ENCODE results near the gene NDUFS4.
"Not testable (repeated sequence)": the region's sequence is repeated elsewhere in the genome, so short reads cannot be mapped to it uniquely, and the experiment has no call there.

Gene NDUFS4

DNA sequence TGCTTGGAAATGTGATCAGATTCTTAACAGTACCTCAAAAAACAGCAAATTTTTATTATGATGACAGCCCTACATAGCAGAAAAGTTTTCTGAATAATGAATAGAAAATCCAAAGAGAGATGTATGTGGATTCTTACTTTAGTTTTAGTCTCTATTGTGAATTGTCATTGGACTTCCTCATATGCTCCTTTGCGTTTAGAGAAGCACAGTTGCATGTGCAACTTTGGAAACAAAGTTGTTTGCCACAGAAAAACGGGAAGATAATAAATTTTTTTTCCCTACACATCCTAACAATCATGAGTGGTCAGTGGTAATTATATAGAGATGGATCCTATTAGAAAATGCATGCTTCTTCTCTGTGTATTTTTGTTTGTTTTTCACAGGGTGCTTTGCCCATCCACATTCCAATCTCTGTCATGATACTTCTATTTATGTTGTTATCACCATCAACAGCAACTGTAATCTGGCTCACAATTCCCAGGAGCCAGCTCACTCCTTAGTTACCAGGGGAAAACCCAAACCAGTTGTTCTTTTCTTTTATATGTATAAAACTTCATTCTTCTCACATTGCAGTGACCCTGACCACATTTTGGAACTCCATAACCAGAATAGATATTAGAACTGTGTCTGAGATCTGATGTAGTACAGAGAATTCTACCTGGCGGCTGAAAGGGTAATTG lies 118.7 kb downstream of the NDUFS4 start:
- Histone ChIP-seq H3K36me3 (ENCODE audit: low read length) (no peaks in the 10 kb centered on the region; the same call in 1 of the 2 replicates), H3K9ac (ENCODE audit: low read length) (no peak overlapping the region), H3K4me3 (ENCODE audit: insufficient read depth, low read length, poor library complexity, severe bottlenecking) (no peak overlapping the region), H3K79me2 (ENCODE audit: insufficient read depth, low read length) (no peaks in the 10 kb centered on the region), H4K20me1 (ENCODE audit: low read depth, low read length) (no peaks in the 10 kb centered on the region), H3K27ac (ENCODE audit: low read depth, low read length) (no peak overlapping the region), H3K4me2 (ENCODE audit: low read depth, low read length, poor library complexity, severe bottlenecking) (no peak overlapping the region), H3K9me2 (replicated peaks; ENCODE audit: insufficient read depth, low read length) (no peaks in the 10 kb centered on the region), H2AFZ (ENCODE audit: low read depth, low read length, severe bottlenecking) (no peak overlapping the region), H3F3A (ENCODE audit: insufficient read depth) (no peaks in the 10 kb centered on the region), H3K27me3 (ENCODE audit: low read length) (no peaks in the 10 kb centered on the region), H3K9me3 (ENCODE audit: insufficient read depth, low read length) (no peaks in the 10 kb centered on the region)
- TF ChIP-seq, protein P1, sequence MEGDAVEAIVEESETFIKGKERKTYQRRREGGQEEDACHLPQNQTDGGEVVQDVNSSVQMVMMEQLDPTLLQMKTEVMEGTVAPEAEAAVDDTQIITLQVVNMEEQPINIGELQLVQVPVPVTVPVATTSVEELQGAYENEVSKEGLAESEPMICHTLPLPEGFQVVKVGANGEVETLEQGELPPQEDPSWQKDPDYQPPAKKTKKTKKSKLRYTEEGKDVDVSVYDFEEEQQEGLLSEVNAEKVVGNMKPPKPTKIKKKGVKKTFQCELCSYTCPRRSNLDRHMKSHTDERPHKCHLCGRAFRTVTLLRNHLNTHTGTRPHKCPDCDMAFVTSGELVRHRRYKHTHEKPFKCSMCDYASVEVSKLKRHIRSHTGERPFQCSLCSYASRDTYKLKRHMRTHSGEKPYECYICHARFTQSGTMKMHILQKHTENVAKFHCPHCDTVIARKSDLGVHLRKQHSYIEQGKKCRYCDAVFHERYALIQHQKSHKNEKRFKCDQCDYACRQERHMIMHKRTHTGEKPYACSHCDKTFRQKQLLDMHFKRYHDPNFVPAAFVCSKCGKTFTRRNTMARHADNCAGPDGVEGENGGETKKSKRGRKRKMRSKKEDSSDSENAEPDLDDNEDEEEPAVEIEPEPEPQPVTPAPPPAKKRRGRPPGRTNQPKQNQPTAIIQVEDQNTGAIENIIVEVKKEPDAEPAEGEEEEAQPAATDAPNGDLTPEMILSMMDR (IDR thresholded peaks at IDR 0.05; ENCODE audit: insufficient read depth, low read length, poor library complexity, severe bottlenecking): no peak
- TF ChIP-seq EZH2phosphoT487 (conservative IDR thresholded peaks at IDR 0.05; ENCODE audit: low read length): no peak

DNA sequence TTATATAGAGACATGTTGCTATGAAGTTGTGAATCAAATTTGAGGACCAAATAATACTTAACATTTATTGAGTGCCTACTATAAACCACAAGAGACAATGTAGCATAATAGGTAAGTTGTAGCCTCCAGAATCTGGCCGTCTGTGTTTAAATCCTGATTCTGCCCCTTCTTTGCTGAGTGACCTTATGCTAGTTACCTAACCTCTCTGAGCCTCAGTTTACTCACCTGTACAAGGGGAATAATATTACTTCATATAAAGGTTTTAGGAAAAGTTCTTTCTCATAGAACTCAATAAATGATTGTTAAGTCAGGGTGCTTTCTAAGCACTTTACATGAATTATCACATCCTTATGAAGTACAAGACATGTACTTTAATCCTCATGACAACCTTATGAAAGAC lies 120.6 kb downstream of the NDUFS4 start:
- Histone ChIP-seq H3K4me3 (ENCODE audit: insufficient read depth, low read length, poor library complexity, severe bottlenecking) (no peak overlapping the region), H3K9me2 (replicated peaks; ENCODE audit: insufficient read depth, low read length) (no peaks in the 10 kb centered on the region), H3K9me3 (ENCODE audit: insufficient read depth, low read length) (no peaks in the 10 kb centered on the region), H3K27me3 (ENCODE audit: low read length) (no peaks in the 10 kb centered on the region), H3K4me2 (ENCODE audit: low read depth, low read length, poor library complexity, severe bottlenecking) (no peak overlapping the region), H3K79me2 (ENCODE audit: insufficient read depth, low read length) (no peaks in the 10 kb centered on the region), H2AFZ (ENCODE audit: low read depth, low read length, severe bottlenecking) (no peak overlapping the region), H3K27ac (ENCODE audit: low read depth, low read length) (no peak overlapping the region), H3K36me3 (ENCODE audit: low read length) (peaks cover 4% of the 10 kb centered on the region; the same call in 1 of the 2 replicates), H3F3A (ENCODE audit: insufficient read depth) (no peaks in the 10 kb centered on the region), H3K9ac (ENCODE audit: low read length) (no peak overlapping the region), H4K20me1 (ENCODE audit: low read depth, low read length) (no peaks in the 10 kb centered on the region)
- TF ChIP-seq EZH2phosphoT487 (conservative IDR thresholded peaks at IDR 0.05; ENCODE audit: low read length): no peak
- TF ChIP-seq, protein P1 (IDR thresholded peaks at IDR 0.05; ENCODE audit: insufficient read depth, low read length, poor library complexity, severe bottlenecking): no peak

- no peaks in the 10 kb centered on the region for H3K36me3 ChIP-seq (ENCODE audit: low read length)
- H3K4me2 ChIP-seq (ENCODE audit: low read depth, low read length, poor library complexity, severe bottlenecking): no peak overlapping the region
- no peak for TF ChIP-seq EZH2phosphoT487 (conservative IDR thresholded peaks at IDR 0.05; ENCODE audit: low read length)
- H3K27ac ChIP-seq (ENCODE audit: low read depth, low read length): no peak overlapping the region
- peaks cover 5% of the 10 kb centered on the region; the same call in 1 of the 2 replicates for H3K9me3 ChIP-seq (ENCODE audit: insufficient read depth, low read length)
- no peaks in the 10 kb centered on the region for H3K27me3 ChIP-seq (ENCODE audit: low read length)
- H3K9ac ChIP-seq (ENCODE audit: low read length): no peak overlapping the region
- H3K79me2 ChIP-seq (ENCODE audit: insufficient read depth, low read length): no peaks in the 10 kb centered on the region
- no peaks in the 10 kb centered on the region for H4K20me1 ChIP-seq (ENCODE audit: low read depth, low read length)
- H3K9me2 ChIP-seq (replicated peaks; ENCODE audit: insufficient read depth, low read length): no peaks in the 10 kb centered on the region
- no peak overlapping the region for H3K4me3 ChIP-seq (ENCODE audit: insufficient read depth, low read length, poor library complexity, severe bottlenecking)
- H2AFZ ChIP-seq (ENCODE audit: low read depth, low read length, severe bottlenecking): no peak overlapping the region
- no peaks in the 10 kb centered on the region for H3F3A ChIP-seq (ENCODE audit: insufficient read depth)
Observed at GRCh38 chr5:53691014-53691413, 130.6 kb downstream of the NDUFS4 start.

DNA sequence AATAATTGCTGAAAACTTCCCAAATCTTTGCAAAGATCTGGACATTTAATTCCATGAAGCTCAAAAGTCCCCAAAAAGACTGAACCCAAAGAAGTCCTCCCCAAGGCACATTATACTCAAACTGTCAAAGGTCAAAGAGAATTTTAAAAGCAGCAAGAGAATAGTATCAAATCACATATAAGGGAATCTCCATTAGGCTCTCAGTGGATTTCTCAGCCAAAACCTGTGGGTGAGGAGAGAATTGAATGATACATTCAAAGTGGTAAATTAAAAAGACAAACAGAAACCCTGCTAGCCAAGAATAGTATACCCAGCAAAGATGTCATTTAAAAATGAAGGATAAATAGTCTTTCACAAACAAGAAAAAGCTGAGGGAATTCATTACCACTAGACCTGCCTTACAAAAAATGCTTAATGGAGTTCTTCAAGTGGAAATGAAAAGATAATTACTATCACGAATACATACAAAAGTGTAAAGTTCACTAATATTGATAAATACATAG lies 134.1 kb downstream of the NDUFS4 start:
- Histone ChIP-seq H3K27me3 (ENCODE audit: low read length) (no peaks in the 10 kb centered on the region), H3K9me3 (ENCODE audit: insufficient read depth, low read length) (peaks cover 5% of the 10 kb centered on the region; the same call in 1 of the 2 replicates), H2AFZ (ENCODE audit: low read depth, low read length, severe bottlenecking) (no peak overlapping the region), H3K79me2 (ENCODE audit: insufficient read depth, low read length) (no peaks in the 10 kb centered on the region), H3K4me3 (ENCODE audit: insufficient read depth, low read length, poor library complexity, severe bottlenecking) (no peak overlapping the region), H3F3A (ENCODE audit: insufficient read depth) (no peaks in the 10 kb centered on the region), H3K9ac (ENCODE audit: low read length) (no peak overlapping the region), H3K27ac (ENCODE audit: low read depth, low read length) (no peak overlapping the region), H3K9me2 (replicated peaks; ENCODE audit: insufficient read depth, low read length) (no peaks in the 10 kb centered on the region), H4K20me1 (ENCODE audit: low read depth, low read length) (no peaks in the 10 kb centered on the region), H3K36me3 (ENCODE audit: low read length) (no peaks in the 10 kb centered on the region), H3K4me2 (ENCODE audit: low read depth, low read length, poor library complexity, severe bottlenecking) (no peak overlapping the region)
- TF ChIP-seq, protein P1 (IDR thresholded peaks at IDR 0.05; ENCODE audit: insufficient read depth, low read length, poor library complexity, severe bottlenecking): no peak
- no peak for TF ChIP-seq EZH2phosphoT487 (conservative IDR thresholded peaks at IDR 0.05; ENCODE audit: low read length)

DNA sequence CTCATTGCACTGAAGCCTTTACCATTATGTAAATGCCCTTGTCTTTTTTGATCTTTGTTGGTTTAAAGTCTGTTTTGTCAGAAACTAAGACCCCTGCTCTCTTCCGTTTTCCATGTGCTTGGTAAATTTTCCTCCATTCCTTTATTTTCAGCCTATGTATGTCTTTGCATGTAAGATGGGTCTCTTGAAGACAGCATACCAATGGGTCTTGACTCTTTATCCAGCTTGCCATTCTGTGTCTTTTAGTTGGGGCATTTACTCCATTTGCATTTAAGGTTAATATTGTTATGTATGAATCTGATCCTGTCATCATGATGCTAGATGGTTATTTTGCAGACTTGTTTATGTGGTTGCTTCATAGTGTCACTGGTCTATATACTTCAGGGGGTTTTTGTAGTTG lies 150.0 kb downstream of the NDUFS4 start:
- not testable (repeated sequence) for H3K27ac ChIP-seq (ENCODE audit: low read depth, low read length); H3F3A ChIP-seq (ENCODE audit: insufficient read depth); H3K9ac ChIP-seq (ENCODE audit: low read length); H3K79me2 ChIP-seq (ENCODE audit: insufficient read depth, low read length); H3K4me3 ChIP-seq (ENCODE audit: insufficient read depth, low read length, poor library complexity, severe bottlenecking); H4K20me1 ChIP-seq (ENCODE audit: low read depth, low read length); H3K27me3 ChIP-seq (ENCODE audit: low read length); H3K9me3 ChIP-seq (ENCODE audit: insufficient read depth, low read length); H2AFZ ChIP-seq (ENCODE audit: low read depth, low read length, severe bottlenecking); H3K9me2 ChIP-seq (replicated peaks; ENCODE audit: insufficient read depth, low read length); H3K4me2 ChIP-seq (ENCODE audit: low read depth, low read length, poor library complexity, severe bottlenecking); H3K36me3 ChIP-seq (ENCODE audit: low read length)
